Bronchial epithelial cell (primary cell): ENCODE data around the gene ACLY. TPM values are rescaled to one million over a fixed set of nuclear protein-coding genes. Genes with fewer than 3 reads are reported as not detected.
"Not testable (repeated sequence)": the region's sequence is repeated elsewhere in the genome, so short reads cannot be mapped to it uniquely, and the experiment has no call there.

Source experiments
- DNase-seq: peaks from one replicate; pipeline ENCODE4 v3.0.0-alpha.2; 2010; ENCODE audit warnings: low read depth
- FAIRE-seq: peaks from 2 replicates; lab custom pipeline; 2011; peaks lifted over from hg19 to GRCh38; lab: Jason Lieb, UNC
- H3K27me3 ChIP-seq: 2 replicates; pipeline ENCODE4 v1.5.1; 2011; ENCODE audit warnings: low read length; ENCODE audit not compliant: control insufficient read depth, insufficient read depth
- H3K36me3 ChIP-seq: 2 replicates; pipeline ENCODE4 v1.5.1; 2011; ENCODE audit warnings: low read length; ENCODE audit not compliant: control insufficient read depth, insufficient read depth
- H3K4me3 ChIP-seq: 2 replicates; pipeline ENCODE4 v1.5.1; 2011; ENCODE audit warnings: mild to moderate bottlenecking, low read depth, low read length, control low read depth
- CTCF ChIP-seq: IDR thresholded peaks from 2 replicates; pipeline ENCODE4 v1.5.1; 2011; ENCODE audit warnings: mild to moderate bottlenecking, moderate library complexity, low read length, control low read depth, inconsistent platforms; ENCODE audit not compliant: insufficient read depth, severe bottlenecking
- total RNA-seq: library from RNA; depleted of rRNA; stranded (reverse); fragments of >200 nt; gene quantifications from 2 replicates; pipeline ENCODE4 v1.2.1, GENCODE V29; 2014

ACLY gene
- total RNA-seq, 1 donor from 2014 or later, result 121 TPM

- no peak overlapping the region for H3K4me3 ChIP-seq
- no peak for FAIRE-seq
Observed at GRCh38 chr17:41882756-41883155, 36.0 kb downstream of the ACLY start.

GRCh38 chr17:41880130-41880529, 38.6 kb downstream of the ACLY start:
- DNase-seq (no peak), FAIRE-seq (no peak)
- Histone ChIP-seq H3K4me3 (no peak overlapping the region), H3K27me3 (no peaks in the 10 kb centered on the region), H3K36me3 (peaks cover 37% of the 10 kb centered on the region)
- TF ChIP-seq CTCF, result no peak

More at GRCh38 chr17:41882756-41883155, 36.0 kb downstream of the ACLY start:
- Histone ChIP-seq H3K36me3 (peaks cover 46% of the 10 kb centered on the region), H3K27me3 (no peaks in the 10 kb centered on the region)
- no peak for DNase-seq
- TF ChIP-seq CTCF, result no peak

- FAIRE-seq, result peak; percentile 18
- not testable (repeated sequence) for DNase-seq, H3K27me3 ChIP-seq, H3K4me3 ChIP-seq
- peaks cover 29% of the 10 kb centered on the region for H3K36me3 ChIP-seq
Observed at GRCh38 chr17:41874293-41874670, 44.5 kb downstream of the ACLY start.

GRCh38 chr17:41873559-41874292, 45.0 kb downstream of the ACLY start:
- Histone ChIP-seq H3K36me3 (peaks cover 25% of the 10 kb centered on the region), H3K4me3 (no peak overlapping the region), H3K27me3 (no peaks in the 10 kb centered on the region)
- no peak for TF ChIP-seq CTCF
- peak; percentile 13 for FAIRE-seq
- no peak for DNase-seq

GRCh38 chr17:41871789-41872188, 47.0 kb downstream of the ACLY start:
- H3K4me3 ChIP-seq, result no peak overlapping the region
- H3K27me3 ChIP-seq, result no peaks in the 10 kb centered on the region
- TF ChIP-seq CTCF, result no peak
- peaks cover 24% of the 10 kb centered on the region for H3K36me3 ChIP-seq
- FAIRE-seq, result no peak
- no peak for DNase-seq

GRCh38 chr17:41870627-41871026, 48.1 kb downstream of the ACLY start:
- H3K4me3 ChIP-seq, result no peak overlapping the region
- no peak for TF ChIP-seq CTCF
- H3K27me3 ChIP-seq, result no peaks in the 10 kb centered on the region
- DNase-seq (peak; percentile 53), FAIRE-seq (no peak)
- H3K36me3 ChIP-seq, result peaks cover 24% of the 10 kb centered on the region
